Keratinocyte (primary cell): Measurements from ENCODE around the gene MYLIP. TPM values are rescaled to one million over a fixed set of nuclear protein-coding genes. Genes with fewer than 3 reads are reported as not detected.

ENCODE experiments used
- DNase-seq: peaks from one replicate; pipeline ENCODE4 v3.0.0-alpha.2; 2011; ENCODE audit warnings: low read depth, missing footprints, low spot score
- FAIRE-seq: peaks from 2 replicates; lab custom pipeline; 2011; peaks lifted over from hg19 to GRCh38; lab: Jason Lieb, UNC
- H2AFZ ChIP-seq: 2 replicates; pipeline ENCODE4 v1.6.0; 2012; ENCODE audit warnings: low read length, control low read depth, inconsistent platforms; ENCODE audit not compliant: control insufficient read depth
- H3K27ac ChIP-seq: 2 replicates; pipeline ENCODE4 v1.5.1; 2011; ENCODE audit warnings: low read length; ENCODE audit not compliant: control insufficient read depth, insufficient read depth
- H3K27me3 ChIP-seq: 3 replicates; pipeline ENCODE4 v1.6.0; 2011; ENCODE audit warnings: low read length; ENCODE audit not compliant: control insufficient read depth, insufficient read depth; ENCODE audit errors: extremely low read depth
- H3K36me3 ChIP-seq, 2 experiments: 2 replicates in 1 of 2; 3 replicates in 1 of 2; pipeline ENCODE4 v1.5.1; 2011; ENCODE audit warnings: low read length in 2 of 2, mild to moderate bottlenecking in 1 of 2; ENCODE audit not compliant: control insufficient read depth in 2 of 2, insufficient read depth in 2 of 2; ENCODE audit errors: extremely low read depth in 1 of 2
- H3K4me1 ChIP-seq: 3 replicates; pipeline ENCODE4 v1.5.1; 2011; ENCODE audit warnings: low read length; ENCODE audit not compliant: control insufficient read depth, insufficient read depth; ENCODE audit errors: extremely low read depth
- H3K4me2 ChIP-seq: 3 replicates; pipeline ENCODE4 v1.6.0; 2011; ENCODE audit warnings: low read depth, low read length; ENCODE audit not compliant: control insufficient read depth, insufficient read depth; ENCODE audit errors: extremely low read depth
- H3K4me3 ChIP-seq, 3 experiments: fragments of 200-600 bp in 1 of 3; sonication (generic) in 1 of 3; 2 replicates in 2 of 3; 3 replicates in 1 of 3; pipeline ENCODE4 v1.5.1; 2011 to 2016; ENCODE audit warnings: low read length in 3 of 3, mild to moderate bottlenecking in 3 of 3, control low read depth in 2 of 3, inconsistent platforms in 1 of 3, low read depth in 1 of 3, mixed read lengths in 1 of 3, mixed run types in 1 of 3, moderate library complexity in 1 of 3; ENCODE audit not compliant: control insufficient read depth in 2 of 3, insufficient read depth in 2 of 3; ENCODE audit errors: extremely low read depth in 1 of 3
- H3K79me2 ChIP-seq: 2 replicates; pipeline ENCODE4 v1.6.0; 2012; ENCODE audit warnings: low read length; ENCODE audit not compliant: control insufficient read depth, insufficient read depth
- H3K9ac ChIP-seq: 3 replicates; pipeline ENCODE4 v1.6.0; 2011; ENCODE audit warnings: low read length; ENCODE audit not compliant: control insufficient read depth, insufficient read depth; ENCODE audit errors: extremely low read depth
- H3K9me1 ChIP-seq: 3 replicates; pipeline ENCODE4 v1.6.0; 2011; ENCODE audit warnings: low read length; ENCODE audit not compliant: control insufficient read depth, insufficient read depth; ENCODE audit errors: extremely low read depth
- H3K9me3 ChIP-seq: 2 replicates; pipeline ENCODE4 v1.5.1; 2012; ENCODE audit warnings: low read depth, low read length; ENCODE audit not compliant: control insufficient read depth
- H4K20me1 ChIP-seq: 3 replicates; pipeline ENCODE4 v1.6.0; 2011; ENCODE audit warnings: low read length; ENCODE audit not compliant: control insufficient read depth, insufficient read depth; ENCODE audit errors: extremely low read depth
- CTCF ChIP-seq, 3 experiments: IDR thresholded peaks in 1 of 3; conservative IDR thresholded peaks in 1 of 3; optimal IDR thresholded peaks in 1 of 3; 2 replicates in 2 of 3; 3 replicates in 1 of 3; pipeline versions ENCODE3 to v1.5.1; 2011; ENCODE audit warnings: low read length in 3 of 3, mild to moderate bottlenecking in 3 of 3, moderate library complexity in 2 of 3, control low read depth in 1 of 3, inconsistent platforms in 1 of 3; ENCODE audit not compliant: insufficient read depth in 2 of 3; ENCODE audit errors: extremely low read depth in 1 of 3
- EZH2 ChIP-seq: IDR thresholded peaks from one replicate; pipeline ENCODE4 v1.6.1; 2012; ENCODE audit warnings: inconsistent platforms, mild to moderate bottlenecking, low read length, moderate library complexity
- dilution Hi-C: fragments of 300-500 bp; cut with MboI; formaldehyde crosslinking; loops from one replicate; pipeline ENCODE4 v1.7.0; 2020; ENCODE audit warnings: low sequenced_read_pairs; ENCODE audit not compliant: extremely low pct_ligation_motif_present
- polyA plus RNA-seq, 5 experiments: library from polyadenylated mRNA; depleted of rRNA in 3 of 5; stranded (reverse) in 3 of 5; stranded (forward) in 1 of 5; unstranded in 1 of 5; fragments of >200 nt; gene quantifications; 1 replicate in 1 of 5; 2 replicates in 3 of 5; 3 replicates in 1 of 5; pipeline versions ENCODE4 v1.2.1 to v1.2.3, GENCODE V29; 2011 to 2012; ENCODE audit warnings: missing spikeins in 2 of 5, low read depth in 1 of 5, low replicate concordance in 1 of 5

The MYLIP gene
- polyA plus RNA-seq, 1 donor (not counting 4 experiments of a cell fraction or from before 2014, with no cell fraction given), result 5.8 TPM

GRCh38 chr6:16183187-16183664 is 54.3 kb downstream of the MYLIP start:
- dilution Hi-C loops, result loop anchor here (25.0 kb wide), 1 partner anchor 496 kb away; no protein-coding TSS in a partner anchor
- Histone ChIP-seq H3K9ac (no peak overlapping the region), H3K9me1 (no peaks in the 10 kb centered on the region), H3K4me3 (no peak overlapping the region), H3K27ac (no peak overlapping the region), H4K20me1 (no peaks in the 10 kb centered on the region), H2AFZ (no peak overlapping the region), H3K4me2 (no peak overlapping the region), H3K9me3 (no peaks in the 10 kb centered on the region), H3K36me3 (no peaks in the 10 kb centered on the region), H3K79me2 (no peaks in the 10 kb centered on the region), H3K4me1 (no peaks in the 10 kb centered on the region), H3K27me3 (no peaks in the 10 kb centered on the region)
- TF ChIP-seq CTCF (optimal IDR thresholded peaks at IDR 0.05 in 1 of 3, IDR thresholded peaks at IDR 0.05 in 1 of 3, conservative IDR thresholded peaks at IDR 0.05 in 1 of 3; ENCODE audit: extremely low read depth in 1 of 3, insufficient read depth in 2 of 3, low read length in 3 of 3) (peak in 2 of 3 experiments; percentile 45 to 61), EZH2 (no peak)
- no peak for DNase-seq
- FAIRE-seq, result peak; percentile 46

- Histone ChIP-seq H3K4me1 (no peaks in the 10 kb centered on the region), H3K4me2 (no peak overlapping the region), H3K27ac (no peak overlapping the region), H3K79me2 (no peaks in the 10 kb centered on the region), H3K9me3 (no peaks in the 10 kb centered on the region), H3K4me3 (no peak overlapping the region), H3K9me1 (no peaks in the 10 kb centered on the region), H3K36me3 (no peaks in the 10 kb centered on the region), H2AFZ (no peak overlapping the region), H4K20me1 (no peaks in the 10 kb centered on the region), H3K27me3 (peaks cover 1% of the 10 kb centered on the region), H3K9ac (no peak overlapping the region)
- no peak for DNase-seq
- FAIRE-seq, result no peak
- TF ChIP-seq CTCF (optimal IDR thresholded peaks at IDR 0.05 in 1 of 3, IDR thresholded peaks at IDR 0.05 in 1 of 3, conservative IDR thresholded peaks at IDR 0.05 in 1 of 3; ENCODE audit: extremely low read depth in 1 of 3, insufficient read depth in 2 of 3, low read length in 3 of 3) (peak; percentile 46 to 74 (median 56)), EZH2 (no peak)
- dilution Hi-C loops, result loop anchor here (25.0 kb wide), 1 partner anchor 497 kb away; no protein-coding TSS in a partner anchor
Observed at GRCh38 chr6:16184129-16184528, 55.2 kb downstream of the MYLIP start.
